Stomach (tissue), 9 donors: ENCODE data around the gene ANTXR2. TPM values are rescaled to one million over a fixed set of nuclear protein-coding genes. Genes with fewer than 3 reads are reported as not detected.
"Not testable (repeated sequence)": the region's sequence is repeated elsewhere in the genome, so short reads cannot be mapped to it uniquely, and the experiment has no call there.

Source experiments
- DNase-seq, 2 donors: peaks; one replicate each; pipeline versions ENCODE4 v3.0.0 to v3.0.0-alpha.2; 2013 to 2019
- H3K27ac ChIP-seq, 5 donors: fragments of 200-600 bp in 4 of 5; sonication (generic) in 4 of 5; one replicate each; pipeline ENCODE4 v1.5.1; 2013 to 2019; ENCODE audit warnings: mild to moderate bottlenecking in 1 of 5, moderate library complexity in 1 of 5
- H3K27me3 ChIP-seq, 3 donors: fragments of 200-600 bp; sonication (generic); one replicate each; pipeline ENCODE4 v1.5.1; 2017 to 2019; ENCODE audit warnings: mixed run types in 1 of 3
- H3K36me3 ChIP-seq, 4 donors: fragments of 200-600 bp; sonication (generic); 1 replicate in 3 of 4; 2 replicates in 1 of 4; pipeline ENCODE4 v1.5.1; 2016 to 2019
- H3K4me1 ChIP-seq, 4 donors: fragments of 200-600 bp; sonication (generic); one replicate each; pipeline ENCODE4 v1.5.1; 2016 to 2019
- H3K4me3 ChIP-seq, 4 donors: fragments of 200-600 bp; sonication (generic) in 3 of 4; one replicate each; pipeline ENCODE4 v1.5.1; 2016 to 2019; ENCODE audit warnings: mild to moderate bottlenecking in 1 of 4
- H3K9me3 ChIP-seq, 4 donors: fragments of 200-600 bp; sonication (generic); one replicate each; pipeline ENCODE4 v1.5.1; 2016 to 2019
- EP300 ChIP-seq: sonication (generic); formaldehyde crosslinking; IDR thresholded peaks from one replicate; pipeline ENCODE4 v1.6.1; 2017; ENCODE audit warnings: antibody characterized with exemption
- POLR2A ChIP-seq, 4 donors: fragments of 450-650 bp; IDR thresholded peaks; one replicate each; pipeline ENCODE4 v1.6.1; 2016; ENCODE audit warnings: antibody characterized with exemption in 4 of 4, control low read depth in 2 of 4, mild to moderate bottlenecking in 1 of 4, moderate library complexity in 1 of 4
- POLR2AphosphoS5 ChIP-seq, 3 donors: sonication (generic); formaldehyde crosslinking; IDR thresholded peaks; one replicate each; pipeline ENCODE4 v1.6.1; 2016; ENCODE audit warnings: antibody characterized with exemption in 3 of 3
- WGBS, 5 donors: extraction: QIAGEN DNeasy Blood & Tissue Kit in 3 of 5; methylation state at CpG; one replicate each; pipeline versions ENCODE4 v1.1.5 to v1.1.7; 2013 to 2018; 5-methylcytosine and 5-hydroxymethylcytosine counted together
- intact Hi-C: fragments of 100-400 bp; cut with DNase I; formaldehyde crosslinking; loops from one replicate; pipeline ENCODE4 v1.15.1; 2023; ENCODE audit warnings: low total_unique reads
- polyA plus RNA-seq, 3 donors: library from polyadenylated mRNA; stranded (reverse); fragments of 200-250 nt; gene quantifications; one replicate each; pipeline ENCODE4 v1.2.3, GENCODE V29; 2013
- total RNA-seq, 5 donors: library from RNA; depleted of rRNA; stranded (reverse); fragments of >200 nt; gene quantifications; one replicate each; pipeline versions ENCODE4 v1.1.0 to v1.2.3, GENCODE V29; 2014 to 2016
- TF ChIP-seq, protein P1 (sequence below), 7 experiments: fragments of 450-650 bp in 4 of 7; fragments of 200-600 bp in 3 of 7; sonication (generic) in 3 of 7; IDR thresholded peaks; one replicate each; pipeline ENCODE4 v1.5.1; 2016 to 2019; ENCODE audit warnings: antibody characterized with exemption in 7 of 7, control low read depth in 2 of 7, mild to moderate bottlenecking in 1 of 7
- donor health status: healthy with polysubstance abuse.
- donor health status: Bipolar disorder and iron deficiency.
- donor health status: healthy.

The ANTXR2 gene
- total and polyA plus RNA-seq, 8 donors, result 8.3 to 116 (median 36.1) TPM

DNA sequence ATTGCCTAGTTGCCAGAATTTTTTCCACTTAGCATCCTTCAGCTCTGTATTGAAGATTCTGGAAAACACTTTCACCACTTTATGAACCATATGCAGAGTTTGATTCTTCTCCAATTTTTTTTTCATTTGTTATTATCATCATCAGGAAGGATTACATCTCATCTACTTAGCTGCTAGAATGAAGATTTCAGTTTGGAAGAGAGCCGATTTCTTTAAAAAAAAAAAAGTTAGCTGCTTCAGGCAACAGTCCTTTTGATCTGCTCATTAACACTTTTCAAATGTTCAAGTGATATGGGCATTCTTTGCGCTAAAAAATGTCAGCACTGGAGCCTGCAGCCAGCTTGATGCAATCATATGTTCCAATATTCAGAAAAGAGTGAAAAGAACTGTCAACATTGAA lies 76.2 kb downstream of the ANTXR2 start:
- no peak overlapping the region for H3K27ac ChIP-seq
- H3K9me3 ChIP-seq, result no peaks in the 10 kb centered on the region
- intact Hi-C loops, result no loop called here
- no peaks in the 10 kb centered on the region for H3K36me3 ChIP-seq
- TF ChIP-seq POLR2AphosphoS5 (IDR thresholded peaks at IDR 0.05), result no peak
- TF ChIP-seq, protein P1, sequence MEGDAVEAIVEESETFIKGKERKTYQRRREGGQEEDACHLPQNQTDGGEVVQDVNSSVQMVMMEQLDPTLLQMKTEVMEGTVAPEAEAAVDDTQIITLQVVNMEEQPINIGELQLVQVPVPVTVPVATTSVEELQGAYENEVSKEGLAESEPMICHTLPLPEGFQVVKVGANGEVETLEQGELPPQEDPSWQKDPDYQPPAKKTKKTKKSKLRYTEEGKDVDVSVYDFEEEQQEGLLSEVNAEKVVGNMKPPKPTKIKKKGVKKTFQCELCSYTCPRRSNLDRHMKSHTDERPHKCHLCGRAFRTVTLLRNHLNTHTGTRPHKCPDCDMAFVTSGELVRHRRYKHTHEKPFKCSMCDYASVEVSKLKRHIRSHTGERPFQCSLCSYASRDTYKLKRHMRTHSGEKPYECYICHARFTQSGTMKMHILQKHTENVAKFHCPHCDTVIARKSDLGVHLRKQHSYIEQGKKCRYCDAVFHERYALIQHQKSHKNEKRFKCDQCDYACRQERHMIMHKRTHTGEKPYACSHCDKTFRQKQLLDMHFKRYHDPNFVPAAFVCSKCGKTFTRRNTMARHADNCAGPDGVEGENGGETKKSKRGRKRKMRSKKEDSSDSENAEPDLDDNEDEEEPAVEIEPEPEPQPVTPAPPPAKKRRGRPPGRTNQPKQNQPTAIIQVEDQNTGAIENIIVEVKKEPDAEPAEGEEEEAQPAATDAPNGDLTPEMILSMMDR (IDR thresholded peaks at IDR 0.05), result no peak
- TF ChIP-seq POLR2A (IDR thresholded peaks at IDR 0.05), result no peak
- TF ChIP-seq EP300, result no peak
- 60 to 82% (median 75%) methylated on average over 2 of the region's 2 CpGs for WGBS, 5 donors
- peaks cover 0 to 24% (median 8%) of the 10 kb centered on the region in 4 donors for H3K4me1 ChIP-seq
- no peak for DNase-seq
- no peaks in the 10 kb centered on the region for H3K27me3 ChIP-seq
- H3K4me3 ChIP-seq, result no peak overlapping the region

DNA sequence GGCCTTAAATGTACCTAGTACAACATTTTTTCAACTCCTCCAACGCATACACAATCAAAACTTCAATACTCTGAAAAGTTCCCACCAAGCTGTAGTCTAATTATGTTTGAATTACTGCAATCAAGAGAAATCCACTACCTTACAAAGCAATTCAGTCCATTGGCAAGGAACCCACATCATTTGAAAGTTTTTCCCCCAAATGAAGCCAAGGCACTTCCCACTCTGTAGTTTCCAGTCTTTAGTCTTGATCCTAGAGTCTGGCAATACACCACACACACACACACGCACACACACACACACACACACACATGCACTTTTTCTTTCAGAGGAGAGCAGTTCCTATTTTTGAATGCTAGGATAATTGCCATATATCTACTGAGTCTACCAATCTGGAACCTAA lies 79.6 kb downstream of the ANTXR2 start:
- DNase-seq, result no peak
- no peaks in the 10 kb centered on the region for H3K9me3 ChIP-seq
- intact Hi-C loops, result no loop called here
- H3K4me3 ChIP-seq, result no peak overlapping the region
- TF ChIP-seq EP300 (no peak), POLR2AphosphoS5 (IDR thresholded peaks at IDR 0.05) (no peak), POLR2A (IDR thresholded peaks at IDR 0.05) (no peak)
- TF ChIP-seq, protein P1 (IDR thresholded peaks at IDR 0.05), result no peak
- H3K27ac ChIP-seq, result no peak overlapping the region
- peaks cover 0 to 15% (median 5%) of the 10 kb centered on the region in 4 donors for H3K4me1 ChIP-seq
- no peaks in the 10 kb centered on the region for H3K36me3 ChIP-seq
- H3K27me3 ChIP-seq, result no peaks in the 10 kb centered on the region
- WGBS, 5 donors, result 59 to 84% (median 77%) methylated on average over 2 of the region's 2 CpGs

DNA sequence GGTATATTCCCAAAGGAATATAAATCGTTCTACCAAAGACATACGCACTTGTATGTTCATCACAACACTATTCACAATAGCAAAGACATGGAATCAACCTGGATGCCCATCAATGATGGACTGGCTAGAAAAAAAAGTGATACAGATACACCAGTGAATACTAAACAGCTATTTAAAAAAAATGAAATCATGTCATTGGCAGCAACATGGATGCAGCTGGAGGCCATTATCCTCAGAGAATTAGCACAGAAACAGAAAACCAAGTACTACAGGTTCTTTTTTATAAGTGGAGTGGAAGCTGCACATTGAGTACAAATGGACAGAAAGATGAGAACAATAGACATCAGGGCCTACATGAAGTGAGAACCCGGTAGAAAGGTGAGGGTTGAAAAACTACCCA lies 81.4 kb downstream of the ANTXR2 start:
- intact Hi-C loops, result no loop called here
- 96 to 99% (median 96%) methylated on average over 3 of the region's 3 CpGs for WGBS, 5 donors
- TF ChIP-seq, protein P1 (IDR thresholded peaks at IDR 0.05), result no peak
- TF ChIP-seq POLR2A (IDR thresholded peaks at IDR 0.05) (no peak), POLR2AphosphoS5 (IDR thresholded peaks at IDR 0.05) (no peak), EP300 (no peak)
- Histone ChIP-seq H3K36me3 (no peaks in the 10 kb centered on the region), H3K27me3 (no peaks in the 10 kb centered on the region), H3K4me3 (no peak overlapping the region), H3K27ac (no peak overlapping the region), H3K9me3 (no peaks in the 10 kb centered on the region), H3K4me1 (no peaks in the 10 kb centered on the region)
- no peak for DNase-seq

DNA sequence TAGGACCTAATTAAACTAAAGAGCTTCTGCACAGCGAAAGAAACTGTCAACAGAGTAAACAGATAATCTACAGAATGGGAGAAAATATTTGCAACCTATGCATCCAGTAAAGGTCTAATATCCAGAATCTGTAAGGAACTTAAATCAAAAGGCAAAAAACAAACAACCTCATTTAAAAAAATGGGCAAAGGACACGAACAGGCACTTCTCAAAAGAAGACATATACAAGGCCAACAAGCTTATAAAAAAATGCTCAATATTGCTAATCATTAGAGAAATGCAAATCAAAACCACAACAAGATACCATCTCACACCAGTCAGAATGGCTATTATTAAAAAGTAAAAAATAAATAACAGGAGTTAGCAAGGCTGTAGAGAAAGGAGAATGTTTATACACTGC lies 81.9 kb downstream of the ANTXR2 start:
- not testable (repeated sequence) for H3K9me3 ChIP-seq
- 89 to 96% (median 95%) methylated on average over 2 of the region's 2 CpGs for WGBS, 5 donors

DNA sequence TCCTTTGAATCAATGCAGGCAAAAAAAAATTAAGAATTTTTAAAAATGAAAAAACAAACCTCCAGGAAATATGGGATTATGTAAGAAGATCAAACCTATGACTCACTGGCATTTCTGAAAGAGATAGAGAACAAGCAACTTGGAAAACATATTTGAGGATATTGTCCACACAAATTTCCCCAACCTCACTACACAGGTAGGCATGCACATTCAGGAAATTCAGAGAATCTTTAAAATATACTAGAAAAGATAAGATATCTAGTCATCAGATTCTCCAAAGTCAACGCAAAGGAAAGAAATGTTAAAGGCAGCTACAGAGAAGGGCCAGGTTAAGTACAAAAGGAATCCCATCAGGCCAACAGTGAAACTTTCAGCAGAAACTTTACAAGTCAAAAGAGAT lies 85.6 kb downstream of the ANTXR2 start:
- Histone ChIP-seq H3K4me1 (no peaks in the 10 kb centered on the region), H3K27me3 (no peaks in the 10 kb centered on the region), H3K36me3 (peaks cover 0 to 16% (median 9%) of the 10 kb centered on the region in 4 donors), H3K27ac (no peak overlapping the region), H3K4me3 (no peak overlapping the region), H3K9me3 (no peaks in the 10 kb centered on the region)
- no peak for DNase-seq
- intact Hi-C loops, result no loop called here
- TF ChIP-seq, protein P1 (IDR thresholded peaks at IDR 0.05), result no peak
- TF ChIP-seq POLR2A (IDR thresholded peaks at IDR 0.05) (no peak), POLR2AphosphoS5 (IDR thresholded peaks at IDR 0.05) (no peak), EP300 (no peak)
- 85 to 100% (median 91%) methylated on average over 1 of the region's 1 CpG for WGBS, 5 donors

More for the DNA sequence above, 81.9 kb downstream of the ANTXR2 start:
- intact Hi-C loops, H3K27ac ChIP-seq, DNase-seq, H3K36me3 ChIP-seq, H3K4me1 ChIP-seq, H3K4me3 ChIP-seq, H3K27me3 ChIP-seq: not testable (repeated sequence)
